Measurements from ENCODE around the gene ZNF134. TPM values are rescaled to one million over a fixed set of nuclear protein-coding genes. Genes with fewer than 3 reads are reported as not detected.

ZNF134 gene
- total RNA-seq, 3 donors from 2014 or later (not counting 1 experiment from before 2014, with no cell fraction given): 18.5 to 22.0 (median 20.5) TPM

GRCh38 chr19:57599377-57599760, 14.7 kb upstream of the ZNF134 start:
- Histone ChIP-seq H3K4me1 (ENCODE audit: control insufficient read depth, insufficient read depth, low read length) (peaks cover 15% of the 10 kb centered on the region), H3K4me3 (ENCODE audit: low read length) (peak overlapping the region; percentile 63), H3K27me3 (ENCODE audit: control insufficient read depth, insufficient read depth, low read length) (peaks cover 3% of the 10 kb centered on the region), H3K36me3 (ENCODE audit: control insufficient read depth, insufficient read depth, low read length) (peaks cover 2% of the 10 kb centered on the region), H3K27ac (ENCODE audit: low read length) (peak overlapping the region; percentile 24), H3K9me3 (ENCODE audit: control insufficient read depth, insufficient read depth, low read length) (peaks cover 16% of the 10 kb centered on the region)
- H3K27me3 Mint-ChIP-seq (ENCODE audit: low read depth in 2 of 2): peaks cover 3 to 8% of the 10 kb centered on the region in 2 donors
- H3K4me1 Mint-ChIP-seq: peaks cover 22 to 23% of the 10 kb centered on the region in 2 donors
- peak overlapping the region; percentile 84 for H3K4me3 Mint-ChIP-seq
- WGBS (ENCODE audit: insufficient coverage): 66% methylated on average over 6 of the region's 8 CpGs
- no peak for ATAC-seq
- peaks cover 21% of the 10 kb centered on the region for H3K36me3 Mint-ChIP-seq
- H3K9me3 Mint-ChIP-seq: peaks cover 11 to 19% of the 10 kb centered on the region in 2 donors
- TF ChIP-seq CTCF (IDR thresholded peaks at IDR 0.05): no peak
- intact Hi-C loops (cut with micrococcal nuclease): loop anchor here (1.0 kb wide), 1 partner anchor 15 kb away; the partner anchor contains the start of gene ZIK1
- no peak for DNase-seq
- H3K27ac Mint-ChIP-seq: peak overlapping the region; percentile 74 to 78

GRCh38 chr19:57599761-57600383, 14.2 kb upstream of the ZNF134 start, which contains the start of gene ZNF530:
Gene ZNF530, plus strand, starts transcription at chr19:57599885. Its CDS starts 4,461 bp downstream, at chr19:57604346.
- Mint-ChIP-seq H3K27ac (peak within 1 kb of the TSS; percentile 74 to 78), H3K36me3 (peaks cover 25% of the 10 kb centered on the region), H3K9me3 (peaks cover 11 to 20% of the 10 kb centered on the region in 2 donors), H3K27me3 (ENCODE audit: low read depth in 2 of 2) (peaks cover 3 to 8% of the 10 kb centered on the region in 2 donors), H3K4me1 (peaks cover 22 to 23% of the 10 kb centered on the region in 2 donors), H3K4me3 (peak within 1 kb of the TSS; percentile 84)
- DNase-seq (peak; percentile 78 to 91), ATAC-seq (peak; percentile 88 to 99 (median 97))
- H3K27ac ChIP-seq (ENCODE audit: low read length): peak within 1 kb of the TSS; percentile 24
- peaks cover 3% of the 10 kb centered on the region for H3K27me3 ChIP-seq (ENCODE audit: control insufficient read depth, insufficient read depth, low read length)
- H3K9me3 ChIP-seq (ENCODE audit: control insufficient read depth, insufficient read depth, low read length): peaks cover 19% of the 10 kb centered on the region
- H3K4me1 ChIP-seq (ENCODE audit: control insufficient read depth, insufficient read depth, low read length): peaks cover 15% of the 10 kb centered on the region
- H3K36me3 ChIP-seq (ENCODE audit: control insufficient read depth, insufficient read depth, low read length): peaks cover 5% of the 10 kb centered on the region
- H3K4me3 ChIP-seq (ENCODE audit: low read length): peak within 1 kb of the TSS; percentile 63
- no peak for TF ChIP-seq CTCF (IDR thresholded peaks at IDR 0.05)
- under 1% methylated on average over 53 of the region's 53 CpGs for WGBS (ENCODE audit: insufficient coverage)
- intact Hi-C loops (cut with micrococcal nuclease): loop anchor here (1.0 kb wide), 1 partner anchor 16 kb away; the partner anchor contains the start of gene ZIK1

- no peak overlapping the region for H3K27ac ChIP-seq (ENCODE audit: low read length)
- H3K4me3 ChIP-seq (ENCODE audit: low read length): no peak overlapping the region
- Mint-ChIP-seq H3K36me3 (peaks cover 40% of the 10 kb centered on the region), H3K27ac (no peak overlapping the region), H3K27me3 (ENCODE audit: low read depth in 2 of 2) (no peaks in the 10 kb centered on the region), H3K9me3 (peaks cover 10 to 17% of the 10 kb centered on the region in 2 donors), H3K4me1 (no peaks in the 10 kb centered on the region), H3K4me3 (no peak overlapping the region)
- intact Hi-C loops (cut with micrococcal nuclease): no loop called here
- 100% methylated on average over 1 of the region's 5 CpGs for WGBS (ENCODE audit: insufficient coverage)
- no peaks in the 10 kb centered on the region for H3K27me3 ChIP-seq (ENCODE audit: control insufficient read depth, insufficient read depth, low read length)
- no peak for TF ChIP-seq CTCF (IDR thresholded peaks at IDR 0.05)
- peaks cover 51% of the 10 kb centered on the region for H3K9me3 ChIP-seq (ENCODE audit: control insufficient read depth, insufficient read depth, low read length)
- no peaks in the 10 kb centered on the region for H3K4me1 ChIP-seq (ENCODE audit: control insufficient read depth, insufficient read depth, low read length)
- DNase-seq (no peak), ATAC-seq (no peak)
- H3K36me3 ChIP-seq (ENCODE audit: control insufficient read depth, insufficient read depth, low read length): peaks cover 22% of the 10 kb centered on the region
Measured at GRCh38 chr19:57606931-57607330, 7.1 kb upstream of the ZNF134 start.
